GM12878 (cell line): ENCODE measurements around the gene DDIT4. TPM values are rescaled to one million over a fixed set of nuclear protein-coding genes. Genes with fewer than 3 reads are reported as not detected.
A peak's percentile ranks its signal among the peaks of the same experiment; 100 is the strongest.
"Not testable (repeated sequence)": the region's sequence is repeated elsewhere in the genome, so short reads cannot be mapped to it uniquely, and the experiment has no call there.

Experiments
- ATAC-seq: fragments of 200-7000 bp; cut with Tn5 transposase; 3 replicates; pipeline ENCODE4 v1.9.1; 2020; ENCODE audit warnings: mild to moderate bottlenecking, moderate library complexity
- BruUV-seq: library from RNA; stranded (reverse); fragments of 400-500 nt; replicated peaks from 2 replicates; lab custom pipeline; 2021; lab: Mats Ljungman, UMichigan
- CTCF ChIA-PET: fragments of 300-600 bp; sonication (Branson Sonifier 250); formaldehyde crosslinking; extraction: SDS; loops from one replicate; lab custom pipeline; 2021; ENCODE audit warnings: inconsistent platforms; lab: Yijun Ruan, JAX
- POLR2A ChIA-PET: fragments of 350-600 bp; formaldehyde crosslinking; extraction: SDS; loops from one replicate; lab custom pipeline; 2021; ENCODE audit warnings: inconsistent platforms; lab: Charles Lee
- RAD21 ChIA-PET: fragments of 300-600 bp; sonication (Branson Sonifier 250); formaldehyde crosslinking; loops from one replicate; lab custom pipeline; 2023; ENCODE audit warnings: antibody characterized with exemption; ENCODE audit not compliant: unreplicated experiment; lab: Charles Lee
- SMC1A ChIA-PET: fragments of 300-600 bp; sonication (Branson Sonifier 250); formaldehyde crosslinking; loops from one replicate; lab custom pipeline; 2023; ENCODE audit not compliant: unreplicated experiment, uncharacterized antibody; lab: Charles Lee
- DNase-seq: peaks from one replicate; pipeline ENCODE4 v3.0.0-alpha.2; 2011; ENCODE audit warnings: low read depth, low spot score
- FAIRE-seq: peaks from 3 replicates; lab custom pipeline; 2011; peaks lifted over from hg19 to GRCh38; lab: Jason Lieb, UNC
- H2AFZ ChIP-seq: 2 replicates; pipeline ENCODE4 v1.6.0; 2011; ENCODE audit warnings: low read depth, low read length, control low read depth; ENCODE audit not compliant: control insufficient read depth
- H3K27ac ChIP-seq: 2 replicates; pipeline ENCODE4 v1.5.1; 2011; ENCODE audit warnings: control low read depth; ENCODE audit not compliant: control insufficient read depth, insufficient read depth
- H3K27me3 ChIP-seq, 2 experiments: replicated peaks in 1 of 2; 2 replicates each; pipeline versions ENCODE4 v1.6.0 to v1.6.1; 2011; ENCODE audit warnings: low read length in 1 of 2; ENCODE audit not compliant: control insufficient read depth in 2 of 2, insufficient read depth in 2 of 2
- H3K36me3 ChIP-seq, 2 experiments: 2 replicates each; pipeline ENCODE4 v1.5.1; 2011; ENCODE audit warnings: low read length in 1 of 2; ENCODE audit not compliant: control insufficient read depth in 2 of 2, insufficient read depth in 2 of 2
- H3K4me1 ChIP-seq: 2 replicates; pipeline ENCODE4 v1.6.1; 2011; ENCODE audit warnings: mild to moderate bottlenecking, low read length, moderate library complexity, mixed read lengths; ENCODE audit not compliant: control insufficient read depth, insufficient read depth
- H3K4me2 ChIP-seq: 2 replicates; pipeline ENCODE4 v1.6.0; 2011; ENCODE audit warnings: control low read depth; ENCODE audit not compliant: control insufficient read depth, insufficient read depth
- H3K4me3 ChIP-seq: fragments of 200-600 bp; sonication (generic); 2 replicates; pipeline ENCODE4 v1.5.1; 2016
- H3K79me2 ChIP-seq: 2 replicates; pipeline ENCODE4 v1.6.0; 2011; ENCODE audit warnings: low read length; ENCODE audit not compliant: control insufficient read depth, insufficient read depth
- H3K9ac ChIP-seq: 2 replicates; pipeline ENCODE4 v1.8.0; 2011; ENCODE audit warnings: low read length, control low read depth, mixed read lengths; ENCODE audit not compliant: control insufficient read depth, insufficient read depth
- H3K9me3 ChIP-seq: replicated peaks from 3 replicates; pipeline ENCODE4 v1.5.1; 2011; ENCODE audit warnings: mild to moderate bottlenecking, low read length; ENCODE audit not compliant: control insufficient read depth, insufficient read depth
- H4K20me1 ChIP-seq: 2 replicates; pipeline ENCODE4 v1.6.0; 2011; ENCODE audit not compliant: control insufficient read depth, insufficient read depth
- IKZF2 ChIP-seq, 2 experiments: fragments of 450-650 bp; IDR thresholded peaks; 2 replicates each; pipeline ENCODE4 v1.6.1; 2017; ENCODE audit warnings: mild to moderate bottlenecking in 2 of 2, moderate library complexity in 2 of 2
- IRF4 ChIP-seq: IDR thresholded peaks from 2 replicates; pipeline ENCODE4 v1.6.1; 2011; ENCODE audit warnings: low read depth, low read length
- NFYA ChIP-seq: IDR thresholded peaks from 2 replicates; pipeline ENCODE4 v1.6.1; 2011; ENCODE audit warnings: low read depth, mild to moderate bottlenecking, low read length, improper control_type of control experiment, borderline replicate concordance
- RUNX3 ChIP-seq: IDR thresholded peaks from 2 replicates; pipeline ENCODE4 v1.6.1; 2012; ENCODE audit warnings: low read length, inconsistent platforms
- SIX5 ChIP-seq: IDR thresholded peaks from 2 replicates; pipeline ENCODE4 v1.6.1; 2011; ENCODE audit warnings: mild to moderate bottlenecking, low read depth, low read length, moderate library complexity; ENCODE audit not compliant: severe bottlenecking
- SMAD5 ChIP-seq: IDR thresholded peaks from 2 replicates; pipeline ENCODE4 v1.6.1; 2016; ENCODE audit warnings: antibody characterized with exemption, low read depth
- SUZ12 ChIP-seq: fragments of 200-600 bp; sonication (generic); IDR thresholded peaks from one replicate; pipeline ENCODE4 v1.6.1; 2018; ENCODE audit warnings: antibody characterized with exemption, mild to moderate bottlenecking; ENCODE audit not compliant: unreplicated experiment
- WGBS: methylation state at CpG from one replicate; pipeline ENCODE4 v1.1.6; 2016; ENCODE audit warnings: low lambda C conversion rate; ENCODE audit not compliant: insufficient replicate concordance, insufficient coverage; ENCODE audit errors: missing lambda C conversion rate; 5-methylcytosine and 5-hydroxymethylcytosine counted together
- in situ Hi-C: fragments of 300-500 bp; cut with MboI; formaldehyde crosslinking; loops from 9 replicates; pipeline ENCODE4 v1.14.3; 2018; ENCODE audit warnings: mixed read lengths
- intact Hi-C: fragments of 100-400 bp; cut with micrococcal nuclease; formaldehyde crosslinking; loops from one replicate; pipeline ENCODE4 v1.14.2; 2022; ENCODE audit not compliant: unreplicated experiment
- polyA plus RNA-seq, 11 experiments: library from polyadenylated mRNA; depleted of rRNA in 4 of 11; unstranded in 6 of 11; stranded (reverse) in 5 of 11; fragments of >200 nt; fragmentation: Nextera tagmentation in 4 of 11; fragmentation: Illumina TruSeq in 1 of 11; extraction: Ambion mirVana in 4 of 11; extraction: Trizol in 1 of 11; gene quantifications; 1 replicate in 1 of 11; 2 replicates in 10 of 11; pipeline versions ENCODE4 v1.2.1 to v1.2.3, GENCODE V29; 2011 to 2016; ENCODE audit warnings: inconsistent platforms in 2 of 11, missing spikeins in 2 of 11, low read depth in 1 of 11
- total RNA-seq, 4 experiments: library from RNA; depleted of rRNA in 3 of 4; stranded (reverse); fragments of >200 nt in 3 of 4; fragmentation: Illumina TruSeq in 1 of 4; extraction: Trizol in 1 of 4; gene quantifications; 2 replicates each; pipeline versions ENCODE4 v1.2.1 to v1.2.3, GENCODE V29; 2013 to 2021
- TF ChIP-seq, protein P1 (sequence below): IDR thresholded peaks from 2 replicates; pipeline ENCODE4 v1.6.1; 2011; ENCODE audit warnings: low read depth, low read length, improper control_type of control experiment, borderline replicate concordance

The DDIT4 gene
- total and polyA plus RNA-seq, 10 of the 15 experiments (the other 5 are each of a cell fraction or from before 2014, with no cell fraction given), result 2.1 to 277 (median 183) TPM

DNA sequence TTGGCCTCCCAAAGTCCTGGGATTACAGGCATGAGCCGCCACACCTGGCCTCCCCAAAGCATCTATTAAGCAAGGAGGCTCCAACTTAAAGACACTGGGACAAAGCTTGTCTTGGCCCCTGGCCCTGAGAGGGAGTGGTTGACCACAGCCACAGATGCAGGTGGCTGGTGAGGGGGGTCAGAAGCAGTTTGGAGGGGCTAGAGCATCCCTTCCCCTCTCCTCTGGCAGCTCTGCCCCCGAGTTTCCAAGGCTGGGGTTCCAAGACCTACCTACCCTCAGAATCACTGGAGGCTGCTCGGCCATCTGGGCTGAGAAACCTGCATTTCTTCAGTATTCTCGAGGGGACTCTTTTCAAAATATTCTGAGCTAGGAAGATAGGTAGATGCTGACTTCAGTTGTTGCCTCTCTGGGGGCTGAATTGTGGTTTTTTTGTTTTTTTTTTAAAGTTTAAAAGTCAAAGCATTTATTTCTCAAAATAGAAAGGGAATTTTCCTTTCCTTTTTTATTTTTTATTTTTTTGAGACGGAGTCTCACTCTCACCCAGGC is 32.6 kb downstream of the DDIT4 start:
- POLR2A ChIA-PET, result interaction anchor here (0.5 to 4.6 kb wide), 6 partner anchors 11 to 33 kb away, joined by 3 to 51 read pairs (median 4); partner anchors contain the start of gene DDIT4
- no peaks in the 10 kb centered on the region for H3K36me3 ChIP-seq

DNA sequence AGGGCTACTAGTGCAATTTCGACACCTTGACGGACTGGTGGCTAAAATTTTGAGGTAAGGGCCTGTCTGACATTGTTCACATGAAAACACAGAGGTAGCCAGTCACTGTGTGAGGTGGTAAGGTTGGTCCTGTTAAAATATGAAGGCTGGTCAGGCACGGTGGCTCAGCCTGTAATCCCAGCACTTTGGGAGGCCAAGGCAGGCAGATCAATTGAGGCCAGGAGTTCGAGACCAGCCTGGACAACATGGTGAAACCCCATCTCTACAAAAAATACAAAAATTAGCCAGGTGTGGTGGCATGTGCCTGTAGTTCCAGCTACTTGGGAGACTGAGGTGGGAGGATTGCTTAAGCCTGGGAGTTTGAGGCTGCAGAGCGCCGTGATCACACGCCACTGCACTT is 34.0 kb downstream of the DDIT4 start:
- ChIA-PET SMC1A (interaction anchor here (2.8 kb wide), 1 partner anchor 11 kb away, joined by 11 read pairs; no protein-coding TSS in a partner anchor), POLR2A (interaction anchor here (0.6 to 4.6 kb wide), 4 partner anchors 12 to 918 kb away, joined by 3 to 51 read pairs (median 6); no protein-coding TSS in a partner anchor), CTCF (interaction anchor here (1.5 kb wide), 1 partner anchor 11 kb away, joined by 5 read pairs; no protein-coding TSS in a partner anchor), RAD21 (interaction anchor here (1.0 kb wide), 1 partner anchor 12 kb away, joined by 4 read pairs; no protein-coding TSS in a partner anchor)
- H3K9ac ChIP-seq, BruUV-seq, H3K27ac ChIP-seq, H2AFZ ChIP-seq, in situ Hi-C loops, H3K9me3 ChIP-seq, H3K27me3 ChIP-seq, H3K79me2 ChIP-seq, H3K36me3 ChIP-seq, H4K20me1 ChIP-seq, H3K4me2 ChIP-seq, FAIRE-seq, intact Hi-C loops, ATAC-seq, DNase-seq, H3K4me3 ChIP-seq: not testable (repeated sequence)
- peaks cover 14% of the 10 kb centered on the region for H3K4me1 ChIP-seq
- 90% methylated on average over 7 of the region's 7 CpGs for WGBS

More for the DNA sequence above, 32.6 kb downstream of the DDIT4 start:
- Histone ChIP-seq H3K9me3 (no peaks in the 10 kb centered on the region), H3K4me3 (no peak overlapping the region), H3K27me3 (no peaks in the 10 kb centered on the region), H3K4me1 (peaks cover 14% of the 10 kb centered on the region), H3K4me2 (0 out of 2 replicates have a peak overlapping the region, but pooled peaks have one; percentile 25), H3K9ac (0 out of 2 replicates have a peak overlapping the region, but pooled peaks have one; percentile 12), H4K20me1 (no peaks in the 10 kb centered on the region), H2AFZ (peak overlapping the region; percentile 58), H3K27ac (no peak overlapping the region), H3K79me2 (no peaks in the 10 kb centered on the region)
- no peak for DNase-seq
- BruUV-seq, result no TSS peak
- RAD21 ChIA-PET, result no interaction called here
- intact Hi-C loops (no loop called here), in situ Hi-C loops (no loop called here)
- 34% methylated on average over 5 of the region's 5 CpGs for WGBS
- SMC1A ChIA-PET, result interaction anchor here (1.0 to 6.9 kb wide), 2 partner anchors 12 to 253 kb away, joined by 3 to 62 read pairs; no protein-coding TSS in a partner anchor
- ATAC-seq, result peak; percentile 21; the same call in 1 of the 3 replicates
- FAIRE-seq, result no peak
- TF ChIP-seq SIX5 (no peak), SUZ12 (no peak), IKZF2 (IDR thresholded peaks at IDR 0.05) (no peak), SMAD5 (no peak), NFYA (no peak), IRF4 (no peak), RUNX3 (peak; percentile 23)
- TF ChIP-seq, protein P1, sequence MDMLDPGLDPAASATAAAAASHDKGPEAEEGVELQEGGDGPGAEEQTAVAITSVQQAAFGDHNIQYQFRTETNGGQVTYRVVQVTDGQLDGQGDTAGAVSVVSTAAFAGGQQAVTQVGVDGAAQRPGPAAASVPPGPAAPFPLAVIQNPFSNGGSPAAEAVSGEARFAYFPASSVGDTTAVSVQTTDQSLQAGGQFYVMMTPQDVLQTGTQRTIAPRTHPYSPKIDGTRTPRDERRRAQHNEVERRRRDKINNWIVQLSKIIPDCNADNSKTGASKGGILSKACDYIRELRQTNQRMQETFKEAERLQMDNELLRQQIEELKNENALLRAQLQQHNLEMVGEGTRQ, result no peak
- CTCF ChIA-PET, result interaction anchor here (1.1 to 2.0 kb wide), 3 partner anchors 12 to 42 kb away, joined by 3 to 12 read pairs (median 6); no protein-coding TSS in a partner anchor
